Midbrain (tissue), 1 donor: ENCODE data around the gene CYS1.
"Not testable (repeated sequence)": the region's sequence is repeated elsewhere in the genome, so short reads cannot be mapped to it uniquely, and the experiment has no call there.

ENCODE experiments used
- DNase-seq: peaks from one replicate; lab custom pipeline; 2025; lab: John Stamatoyannopoulos, UW

CYS1 gene

GRCh38 chr2:10094271-10094814, 14.1 kb upstream of the CYS1 start:
- peak; percentile 9 for DNase-seq

- not testable (repeated sequence) for DNase-seq
Measured at GRCh38 chr2:10091889-10092244, 11.7 kb upstream of the CYS1 start.

DNA sequence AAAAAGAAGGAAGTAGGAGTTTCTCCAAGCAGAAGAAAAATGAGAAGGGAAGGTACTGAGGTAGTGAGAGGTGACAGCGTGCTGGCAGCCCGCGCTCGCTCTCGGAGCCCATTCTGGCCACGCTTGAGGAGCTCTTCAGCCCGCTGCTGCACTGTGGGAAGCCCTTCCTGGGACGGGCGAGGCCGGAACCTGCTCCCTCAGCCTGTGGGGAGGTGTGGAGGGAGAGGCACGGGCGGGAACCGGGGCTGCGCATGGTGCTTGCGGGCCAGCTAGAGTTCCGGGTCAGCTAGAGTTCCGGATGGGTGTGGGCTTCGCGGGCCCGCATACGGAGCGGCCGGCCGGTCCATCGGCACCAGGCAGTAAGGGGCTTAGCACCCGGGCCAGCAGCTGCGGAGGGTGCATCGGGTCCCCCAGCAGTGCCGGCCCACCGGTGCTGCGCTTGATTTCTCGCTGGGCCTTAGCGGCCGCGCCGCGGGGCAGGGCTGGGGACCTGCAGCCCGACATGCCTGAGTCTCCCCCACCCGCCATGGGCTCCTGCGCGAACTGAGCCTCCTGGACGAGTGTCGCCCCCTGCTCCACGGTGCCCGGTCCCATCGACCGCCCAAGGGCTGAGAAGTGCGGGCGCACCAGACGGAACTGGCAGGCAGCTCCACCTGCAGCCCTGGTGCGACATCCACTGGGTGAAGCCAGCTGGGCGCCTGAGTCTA, 11.1 kb upstream of the CYS1 start:
- no peak for DNase-seq

GRCh38 chr2:10089565-10090190, 9.5 kb upstream of the CYS1 start:
- no peak for DNase-seq

DNA sequence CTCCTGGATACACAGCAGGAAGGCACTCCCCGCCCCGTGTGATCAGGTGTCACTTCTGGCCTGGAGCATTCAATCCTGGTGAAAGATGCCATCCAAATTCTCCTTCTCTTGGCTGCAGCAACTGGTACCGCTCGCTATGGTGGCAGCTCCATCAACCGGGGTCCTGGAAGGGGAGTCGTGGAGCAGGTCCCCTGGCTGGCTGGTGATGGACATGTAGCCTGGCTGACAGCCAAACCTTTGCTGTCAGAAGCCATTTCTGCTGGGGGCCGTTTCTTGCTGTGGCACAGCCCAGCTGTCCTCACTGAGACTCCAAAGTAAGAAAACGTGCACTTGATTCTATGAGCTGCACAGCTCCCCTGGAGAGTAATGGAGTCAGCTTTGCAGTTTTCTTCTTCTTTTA, 7.1 kb upstream of the CYS1 start:
- no peak for DNase-seq

DNA sequence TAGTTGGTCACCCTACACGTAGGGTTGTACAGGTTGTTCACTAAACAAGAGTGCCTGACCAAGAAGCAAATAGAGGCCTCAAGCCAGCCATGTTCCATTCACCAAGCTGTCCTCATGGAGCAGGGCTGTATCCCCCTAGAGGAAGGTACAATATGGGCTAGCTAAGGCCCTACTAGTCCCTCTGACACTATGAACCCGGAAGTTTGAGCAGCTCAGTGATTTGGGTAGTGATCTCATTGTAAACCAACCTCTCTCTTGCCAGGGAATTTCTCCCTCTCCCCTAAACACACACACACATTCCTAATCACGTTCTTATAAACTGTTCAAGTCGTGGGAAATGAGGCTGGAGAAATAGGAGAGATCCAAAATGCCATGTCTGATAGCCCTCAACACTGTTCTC, 6.7 kb upstream of the CYS1 start:
- no peak for DNase-seq

DNA sequence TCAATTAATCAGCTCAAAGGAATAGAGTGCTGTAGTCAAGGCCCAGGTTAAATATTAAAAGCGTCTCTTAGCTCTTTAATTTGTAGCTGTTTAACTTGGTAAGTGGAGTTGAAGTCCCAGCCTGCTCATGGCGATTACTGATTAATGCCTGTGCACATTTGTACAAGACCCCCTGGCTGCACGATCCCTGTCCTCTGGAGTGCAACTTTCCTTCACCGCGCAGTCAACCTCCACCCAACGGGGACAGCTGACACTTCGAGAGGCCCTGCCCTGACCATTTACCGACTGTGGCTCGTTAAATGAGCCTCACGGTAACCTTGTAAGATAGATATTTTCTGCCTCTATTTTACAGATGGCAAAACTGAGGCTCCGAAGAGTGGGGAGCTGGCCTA, 5.5 kb upstream of the CYS1 start:
- DNase-seq: no peak

DNA sequence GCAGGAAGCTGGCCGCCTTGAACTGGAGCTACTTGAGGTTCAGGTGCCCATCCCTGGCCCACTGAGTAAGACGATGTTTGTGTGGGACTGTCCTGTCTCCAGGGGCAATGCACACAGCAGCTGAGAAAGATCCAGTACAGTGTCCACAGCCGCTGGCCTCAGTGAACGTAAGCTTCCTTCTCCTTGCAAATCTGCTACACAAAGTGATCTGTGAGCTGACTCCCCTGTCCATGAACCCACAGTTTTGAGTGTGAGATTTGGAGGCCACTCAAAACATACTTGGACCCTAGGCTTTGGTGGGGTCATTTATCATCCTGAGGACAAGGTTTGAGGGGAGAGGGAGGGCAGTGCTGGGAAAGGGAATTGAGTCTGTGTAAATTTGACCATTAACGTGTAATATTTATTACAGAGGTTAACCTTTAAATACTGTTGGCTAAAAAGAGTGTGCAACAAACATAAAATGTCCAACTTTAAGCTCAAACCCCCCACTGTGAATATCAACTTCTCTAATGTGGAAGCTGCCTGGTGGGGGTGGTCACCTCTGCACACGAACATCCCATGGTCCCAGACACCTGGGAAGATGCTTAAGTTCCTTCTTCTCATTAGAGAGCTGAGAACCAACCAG, 4.9 kb upstream of the CYS1 start:
- no peak for DNase-seq

DNA sequence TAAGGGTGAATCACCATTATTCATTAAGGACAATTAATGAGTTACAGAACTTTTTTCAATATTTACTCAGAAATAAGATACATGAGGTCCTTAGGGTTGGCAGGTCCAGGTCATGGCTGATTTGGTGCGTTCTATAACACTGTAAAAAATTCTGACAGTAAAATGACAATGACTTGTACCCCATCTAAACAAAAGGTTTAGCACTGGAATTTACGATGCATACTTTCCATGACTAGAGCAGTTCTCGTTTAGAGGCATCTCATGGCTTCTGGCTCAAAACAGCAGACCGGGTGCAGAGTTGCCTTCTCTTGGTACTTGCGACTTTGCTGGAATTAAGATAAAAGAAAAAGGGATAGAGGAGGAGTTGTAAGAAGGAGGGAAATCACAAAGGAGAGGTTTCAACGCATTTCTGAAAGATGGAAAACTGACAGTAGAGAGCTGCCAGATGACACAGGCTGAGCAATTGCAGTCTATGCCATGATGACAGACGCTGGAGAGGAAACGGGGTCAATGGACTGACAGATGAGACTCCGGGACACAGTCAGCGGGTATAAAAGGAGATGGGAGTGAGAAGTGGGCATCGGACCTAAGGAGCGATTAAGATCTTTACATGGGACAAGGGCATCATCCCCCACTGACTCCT, 4.1 kb upstream of the CYS1 start:
- no peak for DNase-seq

DNA sequence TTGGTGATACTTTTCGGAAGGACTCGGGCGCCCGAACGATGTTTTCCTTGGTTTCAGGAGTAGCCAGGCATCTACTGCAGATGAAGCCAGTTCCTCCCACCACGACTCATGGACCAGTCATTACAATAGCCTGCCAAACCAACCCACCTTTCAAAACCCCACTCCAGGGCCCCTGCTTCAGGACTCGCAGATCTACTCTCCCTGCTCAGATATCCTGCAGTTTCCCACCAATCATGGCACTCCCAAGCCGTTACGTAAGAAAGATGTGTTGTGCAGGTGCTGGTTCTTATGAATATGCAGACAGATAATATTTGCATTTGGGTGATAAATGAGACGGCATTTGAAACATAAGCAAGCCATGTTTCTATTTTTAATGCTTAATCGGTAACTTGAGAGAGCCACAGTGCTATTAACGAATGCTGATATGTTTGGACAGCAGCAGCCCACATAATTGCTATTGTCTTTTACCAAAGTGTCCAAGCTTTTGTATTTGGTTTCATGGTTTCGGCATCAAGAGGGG, 3.5 kb upstream of the CYS1 start:
- DNase-seq: no peak

GRCh38 chr2:10083046-10083445, 2.8 kb upstream of the CYS1 start:
- no peak for DNase-seq

DNA sequence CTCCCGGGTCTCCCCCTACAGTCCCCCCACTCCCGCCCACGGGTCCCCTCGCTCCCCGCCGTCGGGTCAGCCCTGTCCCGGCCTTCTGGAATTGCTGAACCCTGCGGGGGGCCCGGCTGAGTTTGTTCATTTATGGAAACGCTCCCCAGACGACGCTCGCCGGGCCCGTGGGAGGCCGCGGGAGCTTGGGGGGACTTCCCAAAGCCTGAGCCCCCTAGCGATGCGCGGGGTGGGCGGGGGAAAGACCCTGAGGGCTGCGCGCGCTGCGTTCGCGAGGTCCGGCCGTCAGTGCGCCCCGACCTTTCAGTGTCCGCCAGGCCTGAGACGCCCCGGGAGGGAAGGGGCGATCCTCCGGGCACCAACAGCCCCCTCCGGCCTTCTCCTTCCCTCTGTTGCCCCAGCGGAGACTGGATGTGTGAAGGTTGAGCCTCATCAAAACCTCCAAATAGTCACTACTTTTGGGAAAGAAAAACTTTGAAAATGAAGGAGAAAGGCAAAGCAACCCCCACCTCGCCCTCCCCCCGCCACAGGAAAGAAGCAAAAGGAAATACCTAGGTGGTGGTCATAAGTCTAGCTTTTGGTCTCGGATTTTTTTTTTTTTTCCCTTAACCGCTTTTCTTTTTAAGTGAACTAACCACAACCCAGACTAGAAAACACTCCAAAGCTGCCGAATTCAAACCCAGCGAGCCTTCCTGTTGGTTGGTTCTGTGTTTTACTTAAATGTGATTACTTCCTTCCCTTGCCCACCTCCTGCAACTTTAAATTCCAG, 509 bp upstream of the CYS1 start:
- DNase-seq: no peak

GRCh38 chr2:10079266-10079869, 843 bp downstream of the CYS1 start:
- DNase-seq: peak; percentile 29

DNA sequence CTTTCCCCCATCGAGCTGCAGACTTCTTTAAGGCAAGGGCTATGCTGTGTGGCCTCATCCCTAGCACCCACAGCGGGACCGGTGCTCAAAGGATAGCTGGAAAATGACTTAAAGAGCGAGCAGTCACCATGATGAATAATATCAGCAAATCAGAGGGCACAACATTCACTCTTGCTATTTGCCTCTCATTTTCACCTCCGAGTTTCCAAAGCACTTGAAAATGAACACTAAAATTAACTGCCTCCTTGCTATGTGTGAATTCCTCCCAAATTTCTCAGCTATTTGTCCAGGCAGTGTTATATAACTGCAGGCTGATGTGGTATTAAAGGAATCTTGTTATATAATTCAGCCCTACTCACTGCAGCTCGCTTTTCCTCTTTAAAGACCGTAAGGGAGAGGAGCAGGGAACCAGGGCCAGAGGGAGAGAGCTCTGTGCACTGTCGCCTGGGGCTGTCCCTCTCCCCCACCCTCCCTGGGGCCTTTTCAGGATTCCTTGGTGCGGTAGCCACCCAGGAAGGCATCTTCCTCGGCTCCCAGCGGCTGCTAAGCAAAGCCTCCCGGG, 1.4 kb downstream of the CYS1 start:
- DNase-seq: peak; percentile 29

DNA sequence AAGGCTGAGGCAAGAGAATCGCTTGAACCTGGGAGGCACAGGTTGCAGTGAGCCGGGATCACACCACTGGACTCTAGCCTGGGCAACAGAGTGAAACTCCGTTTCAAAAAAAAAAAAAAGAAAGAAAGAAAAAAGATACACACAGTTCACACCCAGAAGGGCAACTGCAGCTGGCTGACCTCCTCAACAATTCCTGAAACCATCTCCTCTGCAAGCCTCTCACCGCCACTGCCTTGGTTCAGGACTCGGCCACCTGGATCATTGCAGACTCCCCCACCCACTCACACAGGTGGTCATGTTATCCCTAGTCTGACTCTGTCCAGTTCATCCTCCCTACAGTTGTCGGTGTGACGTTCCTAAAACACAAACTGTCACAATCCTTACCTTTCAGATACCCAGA, 2.2 kb downstream of the CYS1 start:
- DNase-seq: no peak

- no peak for DNase-seq
Measured at GRCh38 chr2:10076988-10077527, 3.2 kb downstream of the CYS1 start.

DNA sequence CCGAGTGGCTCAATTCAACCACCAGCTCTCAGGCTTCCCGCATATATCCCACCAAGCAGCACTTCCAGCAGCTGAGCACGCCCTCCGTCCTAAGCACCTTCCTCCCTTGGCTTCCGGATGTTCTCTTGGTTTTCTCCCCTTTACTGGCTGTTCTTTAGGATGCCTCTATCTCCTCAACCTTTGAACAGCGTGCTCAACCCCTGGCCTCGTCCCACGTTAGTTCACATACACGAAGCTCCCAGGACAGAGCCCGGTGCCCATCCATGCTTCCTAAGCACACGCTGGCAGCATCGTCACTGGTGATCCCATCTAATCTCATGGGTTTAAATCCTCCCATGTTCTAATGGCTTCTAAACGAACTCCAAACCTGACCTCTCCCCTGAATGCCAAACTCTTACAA, 3.7 kb downstream of the CYS1 start:
- DNase-seq: no peak

- no peak for DNase-seq
Measured at GRCh38 chr2:10075571-10076209, 4.5 kb downstream of the CYS1 start.

DNA sequence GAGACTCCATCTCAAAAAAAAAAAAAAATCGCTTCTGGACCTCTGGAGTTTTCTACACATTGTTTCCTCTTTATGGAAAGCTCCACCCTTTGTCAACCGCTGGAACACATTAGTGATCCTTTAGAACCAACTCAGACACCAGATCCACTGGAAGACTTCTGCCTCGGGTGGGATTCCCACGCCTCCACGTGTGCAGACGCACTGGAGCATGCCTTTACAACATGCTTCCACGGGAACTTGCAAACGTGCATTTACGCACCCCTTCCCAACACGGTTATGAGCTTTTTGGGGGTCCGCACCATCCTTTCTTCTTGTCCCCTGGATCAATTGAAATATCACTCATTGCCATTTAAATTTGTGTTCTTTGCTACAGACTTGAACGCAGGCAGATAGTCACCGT, 5.1 kb downstream of the CYS1 start:
- no peak for DNase-seq

DNA sequence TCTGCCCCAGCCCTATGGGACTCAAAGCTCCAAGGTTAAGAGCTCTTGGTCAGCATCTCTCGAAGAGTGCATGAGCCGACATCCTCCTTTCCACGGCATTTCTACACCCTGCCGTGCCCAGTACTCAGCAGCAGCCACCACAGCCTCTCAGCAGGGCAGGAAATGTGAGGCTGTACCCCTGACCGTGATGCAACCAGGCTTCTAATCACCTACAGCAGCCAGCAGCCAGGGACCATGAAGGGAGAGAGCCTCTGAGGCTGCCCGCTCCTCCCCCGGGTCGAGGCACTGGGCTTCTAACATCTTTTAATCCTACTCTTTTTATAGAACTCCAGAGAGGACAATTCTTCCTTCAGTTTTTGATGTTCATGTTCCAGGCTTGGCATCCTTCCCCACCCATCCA, 6.5 kb downstream of the CYS1 start:
- DNase-seq: no peak
